Prostate gland (tissue), 2 donors: ENCODE results near the gene SGMS2.

ENCODE experiments used
- CTCF ChIP-seq, 4 experiments: fragments of 200-600 bp in 2 of 4; fragments of 450-650 bp in 2 of 4; sonication (generic) in 2 of 4; IDR thresholded peaks; 1 replicate in 3 of 4; 2 replicates in 1 of 4; pipeline ENCODE4 v1.5.1; 2016 to 2019; ENCODE audit warnings: antibody characterized with exemption in 4 of 4, mild to moderate bottlenecking in 2 of 4, moderate library complexity in 2 of 4
- POLR2A ChIP-seq: fragments of 450-650 bp; IDR thresholded peaks from one replicate; pipeline ENCODE4 v1.6.1; 2016; ENCODE audit warnings: antibody characterized with exemption, mild to moderate bottlenecking
- POLR2AphosphoS5 ChIP-seq: sonication (generic); formaldehyde crosslinking; IDR thresholded peaks from one replicate; pipeline ENCODE4 v1.6.1; 2017; ENCODE audit warnings: antibody characterized with exemption

- TF ChIP-seq CTCF (IDR thresholded peaks at IDR 0.05) = no peak
- TF ChIP-seq POLR2A = no peak
- no peak for TF ChIP-seq POLR2AphosphoS5
Measured at GRCh38 chr4:107854356-107855022, 29.8 kb downstream of the SGMS2 start.
